IgD-negative memory B cell (primary cell): ENCODE data around the gene KCNQ2. TPM values are rescaled to one million over a fixed set of nuclear protein-coding genes. Genes with fewer than 3 reads are reported as not detected.
A peak's percentile ranks its signal among the peaks of the same experiment; 100 is the strongest.
"Not testable (repeated sequence)": the region's sequence is repeated elsewhere in the genome, so short reads cannot be mapped to it uniquely, and the experiment has no call there.

Experiments
- H3K27ac Mint-ChIP-seq, 3 donors: one replicate each; pipeline ENCODE4 v1.8.0; 2020 to 2022; ENCODE audit warnings: mild to moderate bottlenecking in 3 of 3, mixed read lengths in 3 of 3, moderate library complexity in 1 of 3
- H3K27me3 Mint-ChIP-seq: one replicate; pipeline ENCODE4 v1.8.0; 2021; ENCODE audit warnings: mixed read lengths
- H3K36me3 Mint-ChIP-seq: one replicate; pipeline ENCODE4 v1.8.0; 2020; ENCODE audit warnings: mild to moderate bottlenecking, mixed read lengths
- H3K4me1 Mint-ChIP-seq, 3 donors: one replicate each; pipeline ENCODE4 v1.8.0; 2020 to 2022; ENCODE audit warnings: mixed read lengths in 3 of 3, mild to moderate bottlenecking in 1 of 3
- H3K4me3 Mint-ChIP-seq, 4 donors: one replicate each; pipeline ENCODE4 v1.8.0; 2020 to 2022; ENCODE audit warnings: mild to moderate bottlenecking in 4 of 4, mixed read lengths in 4 of 4, moderate library complexity in 3 of 4
- H3K9me3 Mint-ChIP-seq, 3 donors: one replicate each; pipeline ENCODE4 v1.8.0; 2020 to 2021; ENCODE audit warnings: mixed read lengths in 3 of 3, mild to moderate bottlenecking in 1 of 3
- polyA plus RNA-seq: library from polyadenylated mRNA; unstranded; fragments of 300-500 nt; fragmentation: Illumina TruSeq; gene quantifications from one replicate; pipeline ENCODE4 v1.2.3, GENCODE V29; 2021

The KCNQ2 gene
- polyA plus RNA-seq, 1 donor from 2014 or later: 0.29 TPM

DNA sequence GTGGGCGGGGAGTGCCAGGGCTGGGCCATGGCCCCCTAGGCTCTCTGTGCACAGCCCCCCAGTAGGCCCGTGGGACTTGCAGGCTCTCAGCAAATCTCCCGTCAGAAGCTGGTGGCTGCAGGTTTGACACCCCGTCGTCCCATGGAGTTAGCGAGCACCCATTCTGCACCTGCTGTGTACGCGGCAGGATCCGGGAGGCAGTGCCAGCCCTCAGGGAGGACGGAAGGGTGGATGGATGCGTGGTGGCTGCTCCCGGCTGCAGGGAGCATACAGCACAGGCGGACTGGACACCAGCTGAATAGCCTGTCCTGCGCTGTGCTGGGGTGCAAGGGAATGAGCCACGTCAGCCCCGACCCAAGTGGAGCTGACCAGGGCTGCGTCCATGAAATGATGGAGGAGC lies 78.9 kb downstream of the KCNQ2 start:
- Mint-ChIP-seq H3K4me1 (peaks cover 0 to 1% (median 0%) of the 10 kb centered on the region in 3 donors), H3K36me3 (no peaks in the 10 kb centered on the region), H3K4me3 (no peak overlapping the region), H3K27ac (no peak overlapping the region), H3K27me3 (peaks cover 8% of the 10 kb centered on the region), H3K9me3 (peaks cover 0 to 3% (median 0%) of the 10 kb centered on the region in 3 donors)

DNA sequence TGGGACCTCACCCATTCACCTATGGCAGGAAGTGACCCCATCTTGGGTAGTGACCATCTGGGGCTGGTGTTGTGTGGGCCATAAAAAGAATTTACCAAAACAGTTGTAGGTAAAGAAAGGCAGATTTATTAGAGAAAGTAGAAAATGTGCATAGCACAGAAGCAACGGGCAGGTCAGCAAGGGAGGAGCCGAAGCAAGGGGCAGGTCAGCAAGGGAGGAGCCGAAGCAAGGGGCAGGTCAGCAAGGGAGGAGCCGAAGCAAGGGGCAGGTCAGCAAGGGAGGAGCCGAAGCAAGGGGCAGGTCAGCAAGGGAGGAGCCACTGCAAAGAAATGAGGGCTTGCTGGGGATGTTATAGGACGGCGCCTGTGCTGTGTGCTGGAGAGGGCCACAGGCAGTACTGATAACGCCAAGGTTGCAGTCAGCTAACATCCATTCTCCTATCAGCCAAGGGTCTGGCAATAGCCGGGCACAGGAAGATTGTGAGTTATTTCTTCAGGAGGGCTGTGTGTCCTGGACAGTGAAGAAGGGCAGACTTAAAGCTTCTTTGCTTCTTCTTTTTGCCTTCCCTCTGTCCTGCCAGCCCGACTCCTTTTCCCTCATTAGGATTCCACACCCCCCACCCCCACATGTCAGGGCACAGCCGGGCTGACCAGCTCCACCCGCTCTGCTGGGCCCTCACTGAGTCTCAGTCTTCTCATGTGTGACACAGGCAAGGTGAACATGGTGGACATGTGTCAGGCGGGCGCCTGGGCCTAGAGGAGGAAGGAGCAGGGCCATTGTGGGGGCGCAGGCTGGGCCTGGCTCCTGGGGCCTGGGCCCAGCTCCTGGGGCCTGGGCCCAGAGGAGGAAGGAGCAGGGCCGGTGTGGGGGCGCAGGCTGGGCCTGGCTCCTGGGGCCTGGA lies 79.7 kb downstream of the KCNQ2 start:
- peaks cover 0 to 1% (median 0%) of the 10 kb centered on the region in 3 donors for H3K4me1 Mint-ChIP-seq
- H3K27ac Mint-ChIP-seq: no peak overlapping the region
- H3K4me3 Mint-ChIP-seq: no peak overlapping the region
- H3K36me3 Mint-ChIP-seq: no peaks in the 10 kb centered on the region
- H3K9me3 Mint-ChIP-seq: peaks cover 2 to 8% (median 3%) of the 10 kb centered on the region in 3 donors
- peaks cover 8% of the 10 kb centered on the region for H3K27me3 Mint-ChIP-seq

DNA sequence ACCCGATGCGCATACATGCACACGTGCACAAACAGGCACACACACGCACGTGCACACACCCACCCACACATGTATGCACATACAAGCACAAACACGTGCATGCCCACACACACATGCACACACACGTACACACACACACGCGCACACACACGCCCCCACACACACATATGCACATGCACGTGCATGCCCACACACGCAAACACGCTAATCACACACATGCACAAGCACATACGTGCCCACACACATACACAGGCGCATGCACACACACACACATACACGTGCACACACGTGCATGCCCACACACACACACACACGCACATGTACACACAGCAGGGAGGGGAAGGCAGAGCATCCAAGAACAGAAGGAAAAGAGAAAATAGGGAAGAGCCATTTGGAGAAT lies 84.5 kb downstream of the KCNQ2 start:
- no peaks in the 10 kb centered on the region for H3K4me1 Mint-ChIP-seq
- no peaks in the 10 kb centered on the region for H3K27me3 Mint-ChIP-seq
- peak overlapping the region in 1 of 4 donors; percentile 7 for H3K4me3 Mint-ChIP-seq
- H3K36me3 Mint-ChIP-seq: peaks cover 1% of the 10 kb centered on the region
- H3K27ac Mint-ChIP-seq: no peak overlapping the region
- peaks cover 8 to 15% (median 11%) of the 10 kb centered on the region in 3 donors for H3K9me3 Mint-ChIP-seq

DNA sequence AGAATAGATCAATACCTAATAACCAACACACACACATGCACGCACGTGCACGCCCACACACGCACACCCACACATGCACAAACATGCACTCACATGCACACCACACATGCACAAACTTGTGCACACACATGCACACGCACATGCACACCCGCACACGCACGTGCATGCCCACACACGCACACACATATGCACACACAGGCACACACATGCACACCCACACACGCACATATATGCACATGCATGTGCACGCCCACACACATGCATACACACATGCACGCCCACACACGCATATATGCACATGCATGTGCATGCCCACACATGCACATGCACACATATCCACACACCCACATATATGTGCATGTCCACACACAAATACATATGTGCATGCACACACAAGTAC lies 85.1 kb downstream of the KCNQ2 start:
- no peak overlapping the region for H3K27ac Mint-ChIP-seq
- peak overlapping the region in 1 of 4 donors; percentile 38 for H3K4me3 Mint-ChIP-seq
- H3K9me3 Mint-ChIP-seq: peaks cover 8 to 15% (median 11%) of the 10 kb centered on the region in 3 donors
- peaks cover 1% of the 10 kb centered on the region for H3K36me3 Mint-ChIP-seq
- no peaks in the 10 kb centered on the region for H3K27me3 Mint-ChIP-seq
- no peaks in the 10 kb centered on the region for H3K4me1 Mint-ChIP-seq

DNA sequence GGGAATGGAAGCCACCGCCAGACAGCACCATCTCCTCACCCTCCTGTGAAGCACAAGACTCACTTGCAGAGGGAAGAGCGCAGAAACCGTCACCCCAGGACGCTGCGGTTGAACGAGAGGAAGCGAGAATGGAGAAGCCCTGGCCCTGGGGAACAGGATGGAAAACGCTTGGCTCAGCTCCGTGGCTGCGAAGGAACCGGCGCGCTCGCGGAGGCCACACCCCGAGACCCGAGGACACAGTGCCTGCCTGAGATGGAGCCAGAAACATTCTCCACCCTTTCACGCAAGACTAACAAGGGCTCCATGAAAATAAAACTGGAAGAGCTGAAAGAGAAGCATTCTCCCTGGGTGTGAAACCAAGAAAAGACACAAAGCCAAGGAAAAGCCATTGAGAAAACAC lies 86.0 kb downstream of the KCNQ2 start:
- no peak overlapping the region for H3K27ac Mint-ChIP-seq
- H3K27me3 Mint-ChIP-seq: no peaks in the 10 kb centered on the region
- H3K36me3 Mint-ChIP-seq: peaks cover 1% of the 10 kb centered on the region
- H3K4me1 Mint-ChIP-seq: no peaks in the 10 kb centered on the region
- no peak overlapping the region for H3K4me3 Mint-ChIP-seq
- peaks cover 8 to 15% (median 11%) of the 10 kb centered on the region in 3 donors for H3K9me3 Mint-ChIP-seq

DNA sequence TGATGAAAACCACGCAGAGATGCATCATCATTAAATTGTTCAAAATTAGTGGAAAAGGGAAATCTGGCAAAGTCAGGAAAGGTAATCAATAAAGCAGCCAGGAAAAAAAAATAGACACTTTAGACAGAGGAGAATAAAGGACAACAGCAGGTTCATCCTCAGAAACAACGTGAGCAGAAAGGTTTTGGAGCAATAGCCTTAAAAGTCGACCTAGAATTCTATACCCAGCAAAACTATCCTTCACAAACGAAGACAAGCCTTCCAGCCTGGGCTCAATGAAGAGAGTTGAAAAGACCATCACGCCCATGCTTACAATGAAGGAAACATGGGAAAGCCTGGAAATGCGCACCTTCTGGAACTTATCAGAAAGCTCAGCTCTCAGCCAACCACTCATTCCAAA lies 86.6 kb downstream of the KCNQ2 start:
- H3K9me3 Mint-ChIP-seq: peaks cover 8 to 15% (median 11%) of the 10 kb centered on the region in 3 donors
- no peaks in the 10 kb centered on the region for H3K27me3 Mint-ChIP-seq
- H3K36me3 Mint-ChIP-seq: peaks cover 1% of the 10 kb centered on the region
- H3K4me1 Mint-ChIP-seq: no peaks in the 10 kb centered on the region
- H3K27ac Mint-ChIP-seq: no peak overlapping the region
- H3K4me3 Mint-ChIP-seq: no peak overlapping the region

DNA sequence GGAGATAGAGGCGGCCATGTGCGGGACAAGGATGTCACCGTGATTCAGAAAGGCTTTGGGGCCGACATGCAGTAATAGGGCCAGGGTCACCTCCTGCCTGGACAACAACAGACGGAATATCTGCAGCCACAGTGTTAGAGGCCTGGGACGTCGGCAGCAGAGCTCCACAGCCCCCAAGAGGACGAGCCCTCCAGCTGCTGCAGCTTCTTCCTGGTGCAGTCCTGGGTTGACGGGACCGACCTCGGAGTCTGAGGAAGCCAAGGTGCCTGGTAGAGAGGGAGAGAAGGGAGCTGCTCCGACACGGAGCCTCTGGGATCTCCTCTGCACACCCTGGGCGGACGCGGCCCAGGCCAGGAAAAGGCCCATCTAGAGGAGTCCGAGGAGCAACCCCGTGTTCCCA lies 88.1 kb downstream of the KCNQ2 start:
- H3K27me3 Mint-ChIP-seq: peaks cover 2% of the 10 kb centered on the region
- H3K4me1 Mint-ChIP-seq: no peaks in the 10 kb centered on the region
- no peak overlapping the region for H3K4me3 Mint-ChIP-seq
- H3K27ac Mint-ChIP-seq: no peak overlapping the region
- peaks cover 1% of the 10 kb centered on the region for H3K36me3 Mint-ChIP-seq
- peaks cover 8 to 13% (median 11%) of the 10 kb centered on the region in 3 donors for H3K9me3 Mint-ChIP-seq

DNA sequence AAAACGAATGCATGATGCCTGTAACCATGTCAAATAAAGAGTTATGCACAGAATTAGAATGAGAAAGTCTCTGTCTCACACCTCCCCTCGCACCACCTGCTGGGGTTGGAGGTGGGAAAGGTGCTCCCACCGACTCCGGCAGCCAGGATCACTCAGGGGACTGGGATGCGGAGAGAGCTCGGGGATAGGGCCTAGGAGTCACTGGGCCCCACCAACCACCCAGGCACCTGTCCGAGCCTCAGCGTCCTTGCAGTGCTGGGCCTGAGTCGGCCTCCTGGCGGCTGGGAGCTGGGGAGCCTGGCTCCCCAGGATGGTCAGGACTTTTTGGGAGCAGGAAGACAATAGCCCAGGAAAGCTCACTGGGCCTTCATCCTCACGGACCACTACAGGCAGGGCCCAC lies 88.9 kb downstream of the KCNQ2 start:
- no peak overlapping the region for H3K27ac Mint-ChIP-seq
- H3K4me1 Mint-ChIP-seq: no peaks in the 10 kb centered on the region
- peaks cover 1% of the 10 kb centered on the region for H3K36me3 Mint-ChIP-seq
- no peak overlapping the region for H3K4me3 Mint-ChIP-seq
- H3K27me3 Mint-ChIP-seq: peaks cover 2% of the 10 kb centered on the region
- H3K9me3 Mint-ChIP-seq: peaks cover 8 to 12% (median 11%) of the 10 kb centered on the region in 3 donors

DNA sequence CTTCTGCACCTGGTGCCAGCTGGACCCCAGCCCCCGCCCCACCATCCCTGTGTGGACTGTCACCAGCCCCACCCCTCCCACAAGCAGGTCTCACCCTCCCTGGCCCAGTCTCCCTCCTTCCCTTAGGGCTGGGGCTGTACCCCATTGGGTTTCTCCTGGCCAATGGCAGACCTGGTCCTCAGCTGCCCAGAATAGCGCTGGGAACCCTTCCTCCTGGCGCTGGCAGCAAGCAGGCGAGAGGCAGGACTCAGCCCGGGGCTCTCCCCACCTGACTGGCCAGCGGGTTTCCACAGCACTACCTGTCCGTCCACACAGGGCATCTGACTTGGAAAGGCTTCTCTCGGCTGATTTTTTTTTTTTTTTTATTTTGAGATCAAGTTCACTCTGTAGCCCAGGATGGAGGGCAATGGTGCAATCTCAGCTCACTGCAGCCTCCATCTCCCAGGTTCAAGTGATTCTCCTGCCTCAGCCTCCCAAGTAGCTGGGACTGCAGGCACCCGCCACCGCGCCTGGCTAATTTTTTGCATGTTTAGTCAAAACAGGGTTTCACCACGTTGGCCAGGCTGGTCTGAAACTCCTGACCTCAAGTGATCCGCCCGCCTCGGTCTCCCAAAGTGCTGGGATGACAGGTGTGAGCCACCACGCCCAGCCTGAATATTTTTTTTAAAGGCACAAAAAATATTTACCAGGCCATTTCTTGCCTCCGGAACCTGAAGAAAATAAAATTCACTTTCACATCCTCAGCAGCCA lies 89.7 kb downstream of the KCNQ2 start:
- Mint-ChIP-seq H3K4me3 (no peak overlapping the region), H3K27me3 (peaks cover 2% of the 10 kb centered on the region), H3K4me1 (no peaks in the 10 kb centered on the region), H3K27ac (no peak overlapping the region), H3K9me3 (peaks cover 6 to 8% (median 7%) of the 10 kb centered on the region in 3 donors), H3K36me3 (peaks cover 1% of the 10 kb centered on the region)

DNA sequence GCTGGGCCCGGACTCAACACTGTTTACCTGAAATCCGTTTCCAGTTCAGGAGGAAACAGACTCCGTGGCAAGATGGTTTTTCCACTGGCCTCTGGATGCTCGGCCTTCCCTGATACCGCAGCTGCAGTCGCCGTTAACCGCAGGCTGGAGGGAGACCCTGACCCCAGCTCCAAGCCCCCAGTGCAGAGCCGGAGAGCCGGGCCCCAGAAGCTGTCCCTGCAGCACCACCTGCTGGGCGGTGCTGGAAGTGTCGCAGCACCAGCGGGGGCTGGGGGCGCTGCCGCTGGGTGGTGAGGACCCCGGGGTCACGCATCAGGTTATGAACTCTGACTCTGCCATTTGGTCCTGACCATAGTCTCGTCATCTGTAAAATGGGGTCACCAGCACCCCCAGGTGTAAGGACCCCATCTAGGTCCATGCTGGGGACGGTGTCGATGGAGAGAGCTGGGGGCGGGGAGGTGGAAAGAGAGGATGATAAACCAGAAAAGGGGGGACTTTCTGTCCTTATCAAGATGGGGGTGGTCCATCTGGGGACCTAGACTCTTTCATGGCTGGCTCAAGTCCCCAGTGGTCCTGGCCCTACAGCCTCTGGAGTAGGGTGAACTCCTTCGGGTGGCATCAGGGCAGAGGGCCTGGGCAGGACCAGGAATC lies 90.5 kb downstream of the KCNQ2 start:
- Mint-ChIP-seq H3K4me1 (no peaks in the 10 kb centered on the region), H3K9me3 (peaks cover 3 to 8% (median 7%) of the 10 kb centered on the region in 3 donors), H3K27me3 (peaks cover 7% of the 10 kb centered on the region), H3K36me3 (peaks cover 1% of the 10 kb centered on the region), H3K27ac (no peak overlapping the region), H3K4me3 (no peak overlapping the region)

DNA sequence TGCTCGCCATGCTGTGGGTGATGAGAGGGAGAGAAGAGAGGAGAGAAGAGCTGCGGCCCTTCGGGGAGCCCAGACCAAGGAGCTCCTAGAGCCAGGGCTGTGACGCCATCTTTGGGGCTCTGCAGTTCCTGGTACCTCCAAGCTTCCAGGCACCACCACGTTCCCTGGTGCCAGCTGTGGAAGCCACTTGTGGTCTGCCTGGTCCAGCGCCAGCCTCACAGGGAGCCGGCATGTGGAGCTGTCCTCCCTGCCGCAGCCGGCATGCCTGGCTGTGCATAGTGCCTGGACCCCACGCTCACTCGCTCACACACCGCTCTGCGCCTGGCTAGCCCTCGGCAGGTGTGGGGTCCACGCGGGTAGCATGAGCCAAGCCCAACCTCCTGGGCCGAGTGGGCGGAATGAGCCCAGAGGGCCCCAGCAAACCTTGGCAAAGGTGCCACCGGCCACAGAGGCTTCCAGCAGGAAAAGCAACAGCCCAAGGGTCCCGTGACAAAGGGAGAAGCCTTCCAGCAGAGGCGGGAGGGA lies 92.0 kb downstream of the KCNQ2 start:
- Mint-ChIP-seq H3K4me1 (no peaks in the 10 kb centered on the region), H3K27me3 (peaks cover 10% of the 10 kb centered on the region), H3K9me3 (peaks cover 0 to 7% (median 3%) of the 10 kb centered on the region in 3 donors), H3K36me3 (peaks cover 1% of the 10 kb centered on the region), H3K27ac (no peak overlapping the region), H3K4me3 (no peak overlapping the region)

DNA sequence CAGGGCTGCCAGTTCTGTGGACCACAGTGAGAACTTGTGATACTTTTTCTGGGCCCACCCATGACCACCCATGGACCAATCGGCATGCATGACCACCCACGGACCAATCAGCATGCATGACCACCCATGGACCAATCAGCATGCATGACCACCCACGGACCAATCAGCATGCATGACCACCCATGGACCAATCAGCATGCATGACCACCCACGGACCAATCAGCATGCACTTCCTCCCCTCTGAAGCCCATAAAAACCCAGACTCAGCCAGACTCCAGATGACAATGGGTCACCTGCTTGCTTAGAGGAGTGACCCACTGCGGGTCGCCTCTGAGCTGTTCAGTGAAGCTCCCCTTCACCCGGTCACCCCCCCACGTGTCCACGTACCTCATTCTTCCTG lies 92.6 kb downstream of the KCNQ2 start:
- H3K36me3 Mint-ChIP-seq, H3K27ac Mint-ChIP-seq, H3K9me3 Mint-ChIP-seq, H3K27me3 Mint-ChIP-seq, H3K4me1 Mint-ChIP-seq, H3K4me3 Mint-ChIP-seq: not testable (repeated sequence)

DNA sequence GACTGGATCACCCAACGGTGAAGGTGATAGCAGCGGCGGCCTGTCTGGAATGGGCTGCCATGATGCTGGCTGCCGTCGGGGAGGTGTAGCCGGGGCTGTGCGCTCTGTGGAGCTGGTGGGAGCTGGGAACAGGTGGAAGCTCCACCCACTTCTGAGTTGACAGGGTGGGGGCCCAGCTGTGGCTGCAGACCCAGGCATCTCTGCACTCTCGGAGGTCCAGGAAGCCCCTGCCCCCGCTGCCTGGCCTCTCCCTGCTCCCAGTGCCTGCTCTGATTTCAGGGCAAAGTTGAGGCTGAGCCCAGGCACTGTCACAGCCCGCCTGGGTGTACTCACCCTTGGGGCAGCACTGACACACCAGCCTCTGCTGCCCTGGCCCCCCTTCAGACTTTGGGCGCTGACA lies 93.2 kb downstream of the KCNQ2 start:
- H3K36me3 Mint-ChIP-seq: no peaks in the 10 kb centered on the region
- H3K27me3 Mint-ChIP-seq: peaks cover 10% of the 10 kb centered on the region
- H3K4me3 Mint-ChIP-seq: no peak overlapping the region
- H3K27ac Mint-ChIP-seq: peak overlapping the region in 1 of 3 donors; percentile 77
- no peaks in the 10 kb centered on the region for H3K9me3 Mint-ChIP-seq
- no peaks in the 10 kb centered on the region for H3K4me1 Mint-ChIP-seq

DNA sequence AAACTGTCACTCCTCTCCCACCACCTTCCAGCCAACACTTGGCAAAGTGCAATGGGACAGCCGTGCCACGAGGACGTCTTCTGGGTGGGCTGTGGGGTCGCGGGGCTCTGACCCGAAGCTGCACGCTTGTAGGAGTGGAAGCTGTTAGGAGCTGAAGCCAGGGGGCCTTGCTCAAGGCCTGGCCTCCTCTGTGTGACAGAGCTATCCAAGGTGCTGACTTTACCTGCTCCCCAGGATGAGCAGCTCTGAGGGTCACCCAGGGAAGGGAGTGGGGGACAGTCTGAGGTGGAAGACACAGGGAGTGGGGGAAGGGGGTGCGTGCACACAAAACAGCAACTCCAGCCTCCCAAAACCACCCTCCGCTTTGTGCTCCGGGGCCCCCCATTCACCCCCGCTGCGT lies 93.8 kb downstream of the KCNQ2 start:
- no peak overlapping the region for H3K4me3 Mint-ChIP-seq
- H3K27me3 Mint-ChIP-seq: peaks cover 10% of the 10 kb centered on the region
- no peaks in the 10 kb centered on the region for H3K36me3 Mint-ChIP-seq
- peak overlapping the region in 1 of 3 donors; percentile 77 for H3K27ac Mint-ChIP-seq
- no peaks in the 10 kb centered on the region for H3K9me3 Mint-ChIP-seq
- no peaks in the 10 kb centered on the region for H3K4me1 Mint-ChIP-seq

DNA sequence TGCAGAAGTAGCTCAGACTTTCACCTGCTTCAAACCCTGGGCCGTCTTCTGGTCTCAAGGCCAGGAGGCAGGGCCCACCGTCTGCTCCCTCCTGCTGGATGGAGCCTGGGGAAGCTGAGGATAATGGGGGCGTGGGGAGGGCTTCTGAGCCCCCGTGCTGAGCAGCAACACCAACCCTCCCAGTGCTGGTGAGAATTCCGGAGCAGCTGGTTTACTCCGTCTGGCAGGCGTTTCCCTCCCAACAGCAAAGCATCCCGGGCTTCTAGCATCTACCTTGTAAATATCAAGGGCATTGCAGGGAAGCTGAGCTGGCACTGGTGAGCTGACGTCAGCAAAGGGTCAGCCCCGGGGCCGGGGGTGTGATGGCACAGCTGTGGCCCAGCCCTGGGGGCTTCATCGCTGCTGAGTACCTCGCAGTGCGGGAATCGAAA lies 94.5 kb downstream of the KCNQ2 start:
- Mint-ChIP-seq H3K4me3 (no peak overlapping the region), H3K9me3 (no peaks in the 10 kb centered on the region), H3K27ac (no peak overlapping the region), H3K27me3 (peaks cover 10% of the 10 kb centered on the region), H3K4me1 (no peaks in the 10 kb centered on the region), H3K36me3 (no peaks in the 10 kb centered on the region)
